Measurements from ENCODE around the gene PTPRA.

Gene PTPRA

GRCh38 chr20:3082955-3083952 is 210.0 kb downstream of the PTPRA start:
- DNase-seq (ENCODE audit: insufficient read length, low spot score) (no peak), FAIRE-seq (no peak)
- TF ChIP-seq POLR2AphosphoS5 (IDR thresholded peaks at IDR 0.05; ENCODE audit: low read depth, low read length) (no peak), POLR2A (IDR thresholded peaks at IDR 0.05; ENCODE audit: low read depth, low read length) (no peak), POU2F2 (IDR thresholded peaks at IDR 0.05; ENCODE audit: low read depth, low read length) (no peak), SPI1 (IDR thresholded peaks at IDR 0.05; ENCODE audit: low read depth, low read length) (no peak), PAX5 (IDR thresholded peaks at IDR 0.05; ENCODE audit: insufficient read depth, low read length, severe bottlenecking) (no peak), TAF1 (IDR thresholded peaks at IDR 0.05; ENCODE audit: low read depth, low read length) (no peak)

GRCh38 chr20:3084283-3084985 is 211.2 kb downstream of the PTPRA start, which contains the start of gene AVP:
AVP (minus strand) TSS chr20:3084724; CDS start chr20:3084674, 50 bp downstream.
- DNase-seq (ENCODE audit: insufficient read length, low spot score): no peak
- TF ChIP-seq SPI1 (IDR thresholded peaks at IDR 0.05; ENCODE audit: low read depth, low read length): no peak
- no peak for TF ChIP-seq PAX5 (IDR thresholded peaks at IDR 0.05; ENCODE audit: insufficient read depth, low read length, severe bottlenecking)
- no peak for TF ChIP-seq POLR2AphosphoS5 (IDR thresholded peaks at IDR 0.05; ENCODE audit: low read depth, low read length)
- TF ChIP-seq TAF1 (IDR thresholded peaks at IDR 0.05; ENCODE audit: low read depth, low read length): no peak
- TF ChIP-seq POU2F2 (IDR thresholded peaks at IDR 0.05; ENCODE audit: low read depth, low read length): no peak
- no peak for TF ChIP-seq POLR2A (IDR thresholded peaks at IDR 0.05; ENCODE audit: low read depth, low read length)
- FAIRE-seq: no peak

- TF ChIP-seq POLR2AphosphoS5 (IDR thresholded peaks at IDR 0.05; ENCODE audit: low read depth, low read length): no peak
- FAIRE-seq: no peak
Measured at GRCh38 chr20:3084986-3085360, 211.7 kb downstream of the PTPRA start.

GRCh38 chr20:3085571-3086072 is 212.3 kb downstream of the PTPRA start:
- DNase-seq (ENCODE audit: insufficient read length, low spot score) (no peak), FAIRE-seq (no peak)
- TF ChIP-seq TAF1 (IDR thresholded peaks at IDR 0.05; ENCODE audit: low read depth, low read length): no peak
- TF ChIP-seq POLR2A (IDR thresholded peaks at IDR 0.05; ENCODE audit: low read depth, low read length): no peak
- TF ChIP-seq PAX5 (IDR thresholded peaks at IDR 0.05; ENCODE audit: insufficient read depth, low read length, severe bottlenecking): no peak
- TF ChIP-seq POU2F2 (IDR thresholded peaks at IDR 0.05; ENCODE audit: low read depth, low read length): no peak
- no peak for TF ChIP-seq SPI1 (IDR thresholded peaks at IDR 0.05; ENCODE audit: low read depth, low read length)
- TF ChIP-seq POLR2AphosphoS5 (IDR thresholded peaks at IDR 0.05; ENCODE audit: low read depth, low read length): no peak

More at GRCh38 chr20:3084986-3085360, 211.7 kb downstream of the PTPRA start:
- no peak for DNase-seq (ENCODE audit: insufficient read length, low spot score)

- DNase-seq (ENCODE audit: insufficient read length, low spot score) (no peak), FAIRE-seq (no peak)
- no peak for TF ChIP-seq POLR2A (IDR thresholded peaks at IDR 0.05; ENCODE audit: low read depth, low read length)
- TF ChIP-seq PAX5 (IDR thresholded peaks at IDR 0.05; ENCODE audit: insufficient read depth, low read length, severe bottlenecking): no peak
- no peak for TF ChIP-seq POLR2AphosphoS5 (IDR thresholded peaks at IDR 0.05; ENCODE audit: low read depth, low read length)
- TF ChIP-seq TAF1 (IDR thresholded peaks at IDR 0.05; ENCODE audit: low read depth, low read length): no peak
- TF ChIP-seq SPI1 (IDR thresholded peaks at IDR 0.05; ENCODE audit: low read depth, low read length): no peak
Measured at GRCh38 chr20:3088031-3088430, 214.8 kb downstream of the PTPRA start.

Data from GM12891 (cell line).